Ishikawa (cell line): ENCODE results near the gene NOVA1.

Source experiments
- CEBPB ChIP-seq: IDR thresholded peaks from 2 replicates; pipeline ENCODE4 v1.6.1; 2012
- CREB1 ChIP-seq: IDR thresholded peaks from 2 replicates; pipeline ENCODE4 v1.6.1; 2012; ENCODE audit warnings: low read depth
- EGR1 ChIP-seq: IDR thresholded peaks from 2 replicates; pipeline ENCODE4 v1.6.1; 2012
- EP300 ChIP-seq: IDR thresholded peaks from 2 replicates; pipeline ENCODE4 v1.6.1; 2012; ENCODE audit warnings: borderline replicate concordance
- FOXM1 ChIP-seq: IDR thresholded peaks from 2 replicates; pipeline ENCODE4 v1.6.1; 2012; ENCODE audit warnings: low read depth, borderline replicate concordance
- MAX ChIP-seq: IDR thresholded peaks from 2 replicates; pipeline ENCODE4 v1.6.1; 2012
- NFIC ChIP-seq: IDR thresholded peaks from 2 replicates; pipeline ENCODE4 v1.6.1; 2012
- RAD21 ChIP-seq: IDR thresholded peaks from 2 replicates; pipeline ENCODE4 v1.6.1; 2012; ENCODE audit warnings: low read depth
- REST ChIP-seq: IDR thresholded peaks from 2 replicates; pipeline ENCODE4 v1.6.1; 2012; ENCODE audit warnings: low read depth, mild to moderate bottlenecking
- TAF1 ChIP-seq: IDR thresholded peaks from 2 replicates; pipeline ENCODE4 v1.6.1; 2012; ENCODE audit warnings: low read depth, mild to moderate bottlenecking
- TCF12 ChIP-seq: IDR thresholded peaks from 2 replicates; pipeline ENCODE4 v1.6.1; 2012; ENCODE audit warnings: low read depth
- TEAD4 ChIP-seq: IDR thresholded peaks from 2 replicates; pipeline ENCODE4 v1.6.1; 2012
- USF1 ChIP-seq: IDR thresholded peaks from 2 replicates; pipeline ENCODE4 v1.6.1; 2012
- YY1 ChIP-seq: IDR thresholded peaks from 2 replicates; pipeline ENCODE4 v1.6.1; 2012; ENCODE audit warnings: low read depth
- ZBTB7A ChIP-seq: IDR thresholded peaks from 2 replicates; pipeline ENCODE4 v1.6.1; 2012; ENCODE audit warnings: low read depth

Gene NOVA1

GRCh38 chr14:26531894-26532293, 65.9 kb downstream of the NOVA1 start:
- TF ChIP-seq ZBTB7A (no peak), NFIC (no peak), MAX (no peak), TCF12 (no peak), CEBPB (no peak), RAD21 (no peak), USF1 (no peak), REST (no peak), FOXM1 (no peak), EGR1 (no peak), EP300 (no peak), YY1 (no peak), CREB1 (no peak), TAF1 (no peak), TEAD4 (no peak)

GRCh38 chr14:26528415-26529182, 69.2 kb downstream of the NOVA1 start:
- TF ChIP-seq EGR1: no peak
- TF ChIP-seq REST: no peak
- no peak for TF ChIP-seq TAF1
- no peak for TF ChIP-seq FOXM1
- TF ChIP-seq NFIC: no peak
- TF ChIP-seq TEAD4: no peak
- no peak for TF ChIP-seq YY1
- TF ChIP-seq EP300: no peak
- no peak for TF ChIP-seq MAX
- no peak for TF ChIP-seq TCF12
- no peak for TF ChIP-seq CEBPB
- no peak for TF ChIP-seq ZBTB7A
- TF ChIP-seq RAD21: no peak

GRCh38 chr14:26527095-26527494, 70.7 kb downstream of the NOVA1 start:
- TF ChIP-seq EP300 (no peak), YY1 (no peak), TCF12 (no peak), CREB1 (no peak), MAX (no peak), TAF1 (no peak), TEAD4 (no peak), NFIC (no peak), USF1 (no peak), ZBTB7A (no peak), FOXM1 (no peak), CEBPB (no peak), RAD21 (no peak), EGR1 (no peak), REST (no peak)

- no peak for TF ChIP-seq EGR1
- no peak for TF ChIP-seq ZBTB7A
- no peak for TF ChIP-seq MAX
- no peak for TF ChIP-seq REST
- TF ChIP-seq FOXM1: no peak
- no peak for TF ChIP-seq EP300
- TF ChIP-seq YY1: no peak
- no peak for TF ChIP-seq TAF1
- no peak for TF ChIP-seq CEBPB
- TF ChIP-seq TCF12: no peak
- no peak for TF ChIP-seq USF1
- TF ChIP-seq NFIC: no peak
- TF ChIP-seq RAD21: no peak
- no peak for TF ChIP-seq CREB1
- no peak for TF ChIP-seq TEAD4
Measured at GRCh38 chr14:26526137-26526536, 71.7 kb downstream of the NOVA1 start.
